Caco-2 (cell line): ENCODE results near the gene C5orf52. TPM values are rescaled to one million over a fixed set of nuclear protein-coding genes. Genes with fewer than 3 reads are reported as not detected.

ENCODE experiments used
- BruUV-seq: library from RNA; stranded (reverse); fragments of 400-500 nt; replicated peaks from 2 replicates; lab custom pipeline; 2021; lab: Mats Ljungman, UMichigan
- CTCF ChIA-PET: fragments of 300-600 bp; sonication (Branson Sonifier 250); formaldehyde crosslinking; loops from one replicate; lab custom pipeline; 2022; ENCODE audit warnings: antibody characterized with exemption; lab: Charles Lee
- POLR2A ChIA-PET: fragments of 300-600 bp; sonication (Branson Sonifier 250); formaldehyde crosslinking; loops from one replicate; lab custom pipeline; 2022; ENCODE audit warnings: antibody characterized with exemption; lab: Charles Lee
- DNase-seq, 2 experiments: peaks; one replicate each; pipeline versions ENCODE4 v3.0.0 to v3.0.0-alpha.2; 2020 to 2022
- H3K27me3 ChIP-seq: replicated peaks from 2 replicates; pipeline ENCODE4 v1.6.0; 2011; ENCODE audit warnings: low read length; ENCODE audit not compliant: control insufficient read depth, insufficient read depth
- H3K36me3 ChIP-seq: 2 replicates; pipeline ENCODE4 v1.5.1; 2011; ENCODE audit warnings: low read length; ENCODE audit not compliant: control insufficient read depth, insufficient read depth
- H3K4me1 ChIP-seq: fragments of 250-450 bp; sonication (Bioruptor Pico); 2 replicates; pipeline ENCODE4 v1.5.1; 2020; ENCODE audit warnings: mild to moderate bottlenecking
- H3K4me3 ChIP-seq: 2 replicates; pipeline ENCODE4 v1.5.1; 2011; ENCODE audit warnings: low read depth, mild to moderate bottlenecking, control low read depth, low read length
- H3K9me3 ChIP-seq: fragments of 250-450 bp; sonication (Bioruptor Pico); 2 replicates; pipeline ENCODE4 v1.5.1; 2020; ENCODE audit warnings: mild to moderate bottlenecking, moderate library complexity
- H3K27ac Mint-ChIP-seq: one replicate; pipeline ENCODE4 v1.8.0; 2022; ENCODE audit warnings: mixed read lengths; ENCODE audit not compliant: unreplicated experiment
- H3K27me3 Mint-ChIP-seq: one replicate; pipeline ENCODE4 v1.8.0; 2022; ENCODE audit warnings: mixed read lengths; ENCODE audit not compliant: insufficient read depth, unreplicated experiment
- H3K36me3 Mint-ChIP-seq: one replicate; pipeline ENCODE4 v1.8.0; 2022; ENCODE audit warnings: mild to moderate bottlenecking, mixed read lengths; ENCODE audit not compliant: insufficient read depth, unreplicated experiment
- H3K4me1 Mint-ChIP-seq: one replicate; pipeline ENCODE4 v1.8.0; 2022; ENCODE audit warnings: low read depth, mixed read lengths; ENCODE audit not compliant: unreplicated experiment
- H3K4me3 Mint-ChIP-seq: one replicate; pipeline ENCODE4 v1.8.0; 2022; ENCODE audit warnings: mild to moderate bottlenecking, moderate library complexity, mixed read lengths; ENCODE audit not compliant: unreplicated experiment
- H3K9me3 Mint-ChIP-seq: one replicate; pipeline ENCODE4 v1.8.0; 2022; ENCODE audit warnings: mixed read lengths; ENCODE audit not compliant: unreplicated experiment
- intact Hi-C: fragments of 100-400 bp; cut with micrococcal nuclease; formaldehyde crosslinking; loops from one replicate; pipeline ENCODE4 v1.10.0; 2022; ENCODE audit not compliant: unreplicated experiment
- total RNA-seq: library from RNA; stranded (reverse); gene quantifications from 2 replicates; pipeline ENCODE4 v1.2.3, GENCODE V29; 2022
- TF ChIP-seq, protein P1 (sequence below), 2 experiments: fragments of 200-600 bp in 1 of 2; IDR thresholded peaks; 1 replicate in 1 of 2; 2 replicates in 1 of 2; pipeline versions ENCODE4 v1.5.1 to v1.8.0; 2011 to 2022; ENCODE audit warnings: antibody characterized with exemption in 1 of 2, control low read depth in 1 of 2, inconsistent platforms in 1 of 2, low read depth in 1 of 2, low read length in 1 of 2, mild to moderate bottlenecking in 1 of 2, moderate library complexity in 1 of 2; ENCODE audit not compliant: insufficient read depth in 1 of 2, severe bottlenecking in 1 of 2, unreplicated experiment in 1 of 2

The C5orf52 gene
- total RNA-seq, 1 experiment from 2014 or later = not detected

GRCh38 chr5:157709346-157709745 is 38.0 kb downstream of the C5orf52 start:
- H3K4me1 Mint-ChIP-seq = peaks cover 5% of the 10 kb centered on the region
- TF ChIP-seq, protein P1, sequence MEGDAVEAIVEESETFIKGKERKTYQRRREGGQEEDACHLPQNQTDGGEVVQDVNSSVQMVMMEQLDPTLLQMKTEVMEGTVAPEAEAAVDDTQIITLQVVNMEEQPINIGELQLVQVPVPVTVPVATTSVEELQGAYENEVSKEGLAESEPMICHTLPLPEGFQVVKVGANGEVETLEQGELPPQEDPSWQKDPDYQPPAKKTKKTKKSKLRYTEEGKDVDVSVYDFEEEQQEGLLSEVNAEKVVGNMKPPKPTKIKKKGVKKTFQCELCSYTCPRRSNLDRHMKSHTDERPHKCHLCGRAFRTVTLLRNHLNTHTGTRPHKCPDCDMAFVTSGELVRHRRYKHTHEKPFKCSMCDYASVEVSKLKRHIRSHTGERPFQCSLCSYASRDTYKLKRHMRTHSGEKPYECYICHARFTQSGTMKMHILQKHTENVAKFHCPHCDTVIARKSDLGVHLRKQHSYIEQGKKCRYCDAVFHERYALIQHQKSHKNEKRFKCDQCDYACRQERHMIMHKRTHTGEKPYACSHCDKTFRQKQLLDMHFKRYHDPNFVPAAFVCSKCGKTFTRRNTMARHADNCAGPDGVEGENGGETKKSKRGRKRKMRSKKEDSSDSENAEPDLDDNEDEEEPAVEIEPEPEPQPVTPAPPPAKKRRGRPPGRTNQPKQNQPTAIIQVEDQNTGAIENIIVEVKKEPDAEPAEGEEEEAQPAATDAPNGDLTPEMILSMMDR (IDR thresholded peaks at IDR 0.05; ENCODE audit: insufficient read depth in 1 of 2, low read depth in 1 of 2, low read length in 1 of 2, severe bottlenecking in 1 of 2, unreplicated experiment in 1 of 2) = no peak
- intact Hi-C loops = no loop called here
- no peaks in the 10 kb centered on the region for H3K27me3 Mint-ChIP-seq
- ChIA-PET CTCF (no interaction called here), POLR2A (no interaction called here)
- Histone ChIP-seq H3K9me3 (no peaks in the 10 kb centered on the region), H3K36me3 (no peaks in the 10 kb centered on the region), H3K4me1 (no peaks in the 10 kb centered on the region), H3K4me3 (no peak overlapping the region), H3K27me3 (no peaks in the 10 kb centered on the region)
- no peak for DNase-seq
- no TSS peak for BruUV-seq
- H3K9me3 Mint-ChIP-seq = no peaks in the 10 kb centered on the region
- H3K4me3 Mint-ChIP-seq = no peak overlapping the region
- no peaks in the 10 kb centered on the region for H3K36me3 Mint-ChIP-seq
- no peak overlapping the region for H3K27ac Mint-ChIP-seq

DNA sequence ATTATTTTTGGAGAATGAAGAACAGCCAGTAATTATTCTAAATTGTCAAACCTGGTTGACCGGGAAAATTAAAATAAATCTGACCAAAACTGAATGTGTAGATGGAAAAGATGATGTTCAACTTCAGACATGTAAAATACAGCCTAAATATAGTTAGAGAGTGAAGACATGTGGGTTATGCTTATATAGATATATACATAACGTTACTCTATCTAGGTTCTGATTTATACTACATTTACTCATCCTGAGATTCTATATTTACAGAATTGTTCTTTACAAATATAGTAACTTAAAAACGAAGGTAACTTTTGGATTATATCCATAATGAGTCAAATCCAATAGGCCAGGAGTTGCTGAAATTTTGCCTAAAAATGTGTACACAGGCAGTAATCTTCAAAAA is 39.1 kb downstream of the C5orf52 start:
- Mint-ChIP-seq H3K27ac (no peak overlapping the region), H3K27me3 (no peaks in the 10 kb centered on the region), H3K4me1 (peaks cover 5% of the 10 kb centered on the region), H3K36me3 (no peaks in the 10 kb centered on the region), H3K9me3 (no peaks in the 10 kb centered on the region), H3K4me3 (no peak overlapping the region)
- H3K36me3 ChIP-seq = no peaks in the 10 kb centered on the region
- H3K4me1 ChIP-seq = no peaks in the 10 kb centered on the region
- BruUV-seq = no TSS peak
- no peak for DNase-seq
- intact Hi-C loops = no loop called here
- H3K4me3 ChIP-seq = no peak overlapping the region
- TF ChIP-seq, protein P1 (IDR thresholded peaks at IDR 0.05; ENCODE audit: insufficient read depth in 1 of 2, low read depth in 1 of 2, low read length in 1 of 2, severe bottlenecking in 1 of 2, unreplicated experiment in 1 of 2) = no peak
- no peaks in the 10 kb centered on the region for H3K27me3 ChIP-seq
- CTCF ChIA-PET = no interaction called here
- H3K9me3 ChIP-seq = no peaks in the 10 kb centered on the region
- POLR2A ChIA-PET = no interaction called here

DNA sequence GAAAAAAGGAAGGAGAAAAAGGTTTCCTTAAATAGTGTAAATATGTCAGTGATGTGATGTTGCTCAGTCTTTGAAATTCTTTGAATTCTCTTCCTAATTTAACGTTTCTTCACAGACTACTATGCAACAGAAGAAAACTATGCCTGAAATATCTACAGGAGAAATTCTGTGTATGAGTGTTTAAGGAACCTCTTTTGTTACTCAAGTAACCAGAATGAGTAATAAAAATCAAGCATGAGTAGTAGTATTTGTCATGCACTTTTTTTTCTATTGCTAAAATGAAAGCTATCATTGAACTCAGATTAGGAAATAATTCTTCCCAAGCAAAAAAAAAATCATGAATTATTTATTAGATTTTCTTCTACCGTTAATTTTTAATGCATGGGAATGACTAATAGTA is 39.5 kb downstream of the C5orf52 start:
- H3K27ac Mint-ChIP-seq = no peak overlapping the region
- H3K4me3 Mint-ChIP-seq = no peak overlapping the region
- no peaks in the 10 kb centered on the region for H3K27me3 Mint-ChIP-seq
- H3K4me3 ChIP-seq = no peak overlapping the region
- ChIA-PET CTCF (no interaction called here), POLR2A (no interaction called here)
- BruUV-seq = no TSS peak
- no peaks in the 10 kb centered on the region for H3K4me1 ChIP-seq
- TF ChIP-seq, protein P1 (IDR thresholded peaks at IDR 0.05; ENCODE audit: insufficient read depth in 1 of 2, low read depth in 1 of 2, low read length in 1 of 2, severe bottlenecking in 1 of 2, unreplicated experiment in 1 of 2) = no peak
- no peaks in the 10 kb centered on the region for H3K27me3 ChIP-seq
- no peaks in the 10 kb centered on the region for H3K36me3 ChIP-seq
- H3K4me1 Mint-ChIP-seq = peaks cover 4% of the 10 kb centered on the region
- DNase-seq = no peak
- intact Hi-C loops = no loop called here
- H3K9me3 ChIP-seq = no peaks in the 10 kb centered on the region
- H3K9me3 Mint-ChIP-seq = no peaks in the 10 kb centered on the region
- no peaks in the 10 kb centered on the region for H3K36me3 Mint-ChIP-seq
